OCI-LY7 (cell line): ENCODE data around the gene MRRF.

Source experiments
- CTCF ChIP-seq: fragments of 200-600 bp; sonication (generic); conservative IDR thresholded peaks from 2 replicates; pipeline ENCODE4 v1.5.1; 2014; ENCODE audit warnings: mild to moderate bottlenecking, antibody characterized with exemption, low read length, moderate library complexity, mixed read lengths
- EZH2phosphoT487 ChIP-seq: fragments of 200-600 bp; sonication (generic); IDR thresholded peaks from 2 replicates; pipeline ENCODE4 v1.6.1; 2018; ENCODE audit warnings: low read depth, borderline replicate concordance, mild to moderate bottlenecking, mixed run types, antibody characterized with exemption, low read length, moderate library complexity, mixed read lengths

GRCh38 chr9:122356627-122357026, 91.9 kb downstream of the MRRF start:
- TF ChIP-seq CTCF (peak; percentile 71), EZH2phosphoT487 (no peak)
